NCI-H446 (cell line): ENCODE data around the gene NAA38.
"Not testable (repeated sequence)": the region's sequence is repeated elsewhere in the genome, so short reads cannot be mapped to it uniquely, and the experiment has no call there.

Source experiments
- DNase-seq, 2 experiments: peaks; one replicate each; lab custom pipeline; 2025; lab: John Stamatoyannopoulos, UW

Gene NAA38

DNA sequence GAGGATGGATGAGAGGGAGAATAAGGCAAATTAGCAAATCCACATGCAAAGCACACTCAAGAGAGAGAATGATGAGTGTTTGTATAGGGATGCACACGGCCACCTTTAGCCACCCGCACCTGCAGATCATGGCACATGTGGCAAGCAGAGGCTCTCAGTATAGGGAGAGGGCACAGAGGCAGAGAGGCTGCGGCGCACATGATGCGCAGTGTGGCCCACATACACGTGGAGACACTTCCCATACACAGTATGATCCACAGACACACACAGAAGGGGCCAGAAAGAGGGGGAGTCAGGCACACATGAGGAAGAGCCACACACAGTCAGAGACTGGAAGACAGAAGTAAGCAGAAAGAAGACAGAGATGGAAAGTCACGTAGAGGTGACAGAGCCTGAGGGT is 24.7 kb upstream of the NAA38 start:
- no peak for DNase-seq

DNA sequence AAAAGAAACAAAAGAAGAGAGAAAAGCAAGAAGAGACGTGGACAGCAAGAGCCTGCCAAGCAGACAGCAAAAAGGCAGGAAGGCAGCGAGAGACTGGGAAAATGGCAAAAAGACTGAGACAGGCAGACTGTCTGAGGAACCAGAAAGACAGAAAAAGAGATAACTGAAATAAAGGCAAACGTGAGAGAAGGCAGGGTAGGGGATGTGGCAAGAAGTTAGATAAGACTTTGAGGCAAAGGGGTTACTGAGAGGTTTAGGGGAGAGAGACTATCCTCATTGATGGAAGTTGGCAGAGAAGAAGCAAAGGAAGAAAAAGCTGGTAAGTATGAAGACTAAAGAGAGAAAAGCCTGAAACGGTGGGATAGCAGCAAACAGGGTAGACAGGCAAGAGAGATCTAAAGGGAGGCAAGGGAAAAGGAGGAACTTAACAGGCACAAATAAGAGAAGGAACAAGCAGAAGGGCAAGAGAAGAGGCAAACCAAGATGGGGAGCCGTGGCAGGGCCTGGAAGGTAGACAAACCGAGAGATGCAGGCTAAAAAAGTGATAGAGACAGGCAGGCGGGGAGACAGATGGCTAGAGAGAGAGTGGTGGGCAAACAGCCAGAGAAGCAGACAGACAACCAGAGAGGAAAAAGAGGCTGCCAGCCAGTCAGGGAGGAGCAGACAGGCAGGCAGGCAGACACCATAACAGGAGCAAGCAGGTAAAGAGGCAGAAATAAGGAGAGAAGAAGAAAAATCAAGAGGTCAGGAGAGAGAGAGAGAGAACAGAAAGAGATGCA is 24.1 kb upstream of the NAA38 start:
- peak; percentile 60 to 83 for DNase-seq

DNA sequence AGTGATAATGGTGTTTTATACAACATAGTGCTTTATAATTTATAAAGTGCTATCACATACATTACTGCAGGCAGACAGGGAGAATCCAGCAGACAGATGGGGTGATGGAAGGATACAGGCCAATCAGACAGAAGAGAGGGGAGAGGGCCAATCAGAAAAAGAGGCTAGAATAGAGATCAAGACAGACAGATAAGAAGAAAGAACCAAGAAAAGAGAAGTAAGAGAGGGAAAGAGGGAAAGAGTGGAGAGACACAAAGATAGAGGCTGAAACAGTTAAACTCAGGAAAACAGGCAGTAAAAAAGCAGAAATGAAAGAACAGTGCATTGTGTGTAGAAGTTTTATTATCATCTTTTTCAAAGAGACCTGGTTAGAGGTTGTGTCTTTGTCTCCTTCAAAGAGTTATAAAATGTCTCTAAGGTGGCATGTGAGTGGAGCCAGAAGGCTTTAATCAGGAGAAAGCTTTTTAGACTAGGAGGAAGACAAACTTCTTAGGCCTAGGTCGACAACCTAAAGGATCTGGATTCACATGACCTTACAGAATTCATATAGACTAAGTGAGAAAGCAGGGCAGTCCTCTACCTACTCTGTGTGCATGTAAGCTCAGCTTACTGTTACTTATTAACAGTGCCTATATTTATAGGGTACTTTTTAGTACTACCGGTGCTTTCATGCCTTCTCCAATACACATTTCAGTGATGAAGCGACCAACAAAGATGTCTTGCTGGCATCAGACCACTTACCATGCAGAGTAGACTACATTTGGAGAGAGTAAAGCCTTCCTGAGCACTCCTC is 22.9 kb upstream of the NAA38 start:
- DNase-seq: no peak

DNA sequence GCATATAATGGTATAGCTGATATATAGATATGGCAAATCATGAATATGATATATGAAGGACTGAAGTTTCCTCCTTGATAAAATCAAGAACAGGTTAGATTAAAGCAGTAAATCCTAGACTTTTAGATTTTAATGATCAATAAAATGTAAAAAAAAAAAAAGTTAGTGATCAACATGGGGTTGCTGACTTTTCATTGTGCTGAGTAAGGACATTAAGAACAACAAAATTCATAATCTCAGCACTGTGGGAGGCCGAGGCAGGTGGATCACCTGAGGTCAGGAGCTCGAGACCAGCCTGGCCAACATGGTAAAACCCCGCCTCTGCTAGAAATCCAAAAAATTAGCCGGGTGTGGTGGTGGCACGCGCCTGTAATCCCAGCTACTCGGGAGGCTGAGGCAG is 20.9 kb upstream of the NAA38 start:
- no peak for DNase-seq

DNA sequence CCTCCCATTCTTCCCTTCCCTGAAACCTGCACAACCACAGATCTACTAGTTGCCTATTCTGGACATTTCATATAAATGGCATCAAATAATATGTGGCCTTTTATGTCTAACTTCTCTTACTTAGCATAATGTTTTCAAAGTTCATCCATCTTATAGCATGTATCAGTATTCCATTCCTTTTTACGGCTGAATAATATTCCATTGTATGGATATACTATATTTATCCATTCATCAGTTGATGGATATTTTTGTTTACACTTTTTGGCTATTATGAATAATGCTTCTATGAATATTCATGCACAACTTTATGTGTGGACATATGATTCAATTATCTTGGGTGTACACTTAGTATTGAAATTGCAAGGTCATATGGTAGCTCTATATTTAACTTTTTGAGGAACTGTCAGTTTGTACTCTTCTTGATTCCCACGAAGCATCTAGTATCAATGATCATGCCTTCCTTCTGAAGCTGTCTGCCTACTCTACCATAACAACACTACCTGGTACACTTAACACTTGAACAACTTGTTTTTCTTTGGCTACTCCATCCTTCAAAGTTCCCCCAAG is 18.5 kb upstream of the NAA38 start:
- no peak for DNase-seq

DNA sequence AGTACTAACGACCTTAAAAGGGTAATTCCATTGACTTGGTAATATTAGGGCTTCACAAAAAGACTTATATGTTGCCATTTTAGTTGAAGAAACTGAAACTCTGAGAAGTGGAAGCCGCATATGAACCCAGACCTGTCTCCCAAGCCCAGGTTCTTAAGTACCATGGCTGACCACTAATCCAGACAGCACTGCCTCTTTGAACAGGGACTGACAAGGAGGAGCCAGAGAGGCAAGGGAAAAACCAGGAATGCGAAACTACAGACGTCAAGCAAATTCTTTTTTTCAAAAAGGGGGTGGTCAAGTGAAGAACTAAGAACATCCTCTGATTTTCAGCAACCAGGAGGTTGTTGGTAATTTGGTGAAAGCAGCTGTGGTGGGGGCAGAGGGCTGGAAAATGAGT is 15.7 kb upstream of the NAA38 start:
- no peak for DNase-seq

DNA sequence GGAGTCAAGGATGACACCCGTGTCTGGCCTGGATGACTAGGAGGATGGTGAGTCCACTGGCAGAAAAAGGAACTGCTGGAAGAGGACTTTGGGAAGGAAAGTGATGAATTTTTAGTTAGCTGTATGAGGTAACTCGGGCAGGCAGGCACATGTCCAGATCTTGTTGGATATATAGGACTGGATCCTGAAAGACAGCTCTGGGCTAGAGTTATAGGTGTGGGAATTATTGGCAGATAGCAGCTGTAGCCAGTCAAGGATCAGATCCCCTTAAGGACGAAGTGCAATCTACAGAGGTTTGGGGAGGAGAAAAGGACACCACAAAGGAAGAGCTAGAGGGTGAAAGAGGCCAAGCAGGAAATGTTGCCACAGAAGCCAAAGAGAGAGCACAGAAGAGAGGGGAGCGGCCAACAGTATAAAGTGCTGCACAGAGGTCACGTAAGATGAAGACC is 10.5 kb upstream of the NAA38 start:
- DNase-seq: no peak

DNA sequence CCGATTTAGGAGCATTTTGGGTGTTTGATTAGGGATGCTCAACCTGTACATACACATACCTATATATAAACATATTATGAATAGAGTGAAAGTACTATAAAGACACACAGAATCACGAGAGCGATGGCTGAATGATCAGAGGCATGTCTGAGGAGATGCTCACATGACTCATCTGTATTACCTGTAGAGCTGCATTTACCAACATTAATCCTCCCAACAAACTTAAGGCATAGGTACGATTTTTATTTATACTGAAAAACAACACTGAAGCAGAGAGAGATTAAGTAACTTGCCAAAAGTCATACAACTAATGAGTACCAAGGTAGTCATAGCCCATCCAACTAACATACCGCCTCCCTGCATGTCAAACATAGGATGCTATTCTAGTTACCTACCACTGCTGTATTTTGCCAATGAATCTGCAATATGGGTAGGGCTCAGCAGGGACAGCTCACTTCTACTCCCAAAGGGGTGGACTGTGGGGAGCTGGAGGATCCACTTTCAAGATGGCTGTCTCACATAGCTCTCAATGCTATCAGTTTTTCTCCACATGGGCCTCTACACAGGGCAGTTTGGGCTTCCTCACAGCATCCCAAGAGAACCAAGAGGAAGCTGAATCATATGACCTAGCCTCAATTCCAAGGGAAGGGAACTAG is 7.8 kb upstream of the NAA38 start:
- no peak for DNase-seq

DNA sequence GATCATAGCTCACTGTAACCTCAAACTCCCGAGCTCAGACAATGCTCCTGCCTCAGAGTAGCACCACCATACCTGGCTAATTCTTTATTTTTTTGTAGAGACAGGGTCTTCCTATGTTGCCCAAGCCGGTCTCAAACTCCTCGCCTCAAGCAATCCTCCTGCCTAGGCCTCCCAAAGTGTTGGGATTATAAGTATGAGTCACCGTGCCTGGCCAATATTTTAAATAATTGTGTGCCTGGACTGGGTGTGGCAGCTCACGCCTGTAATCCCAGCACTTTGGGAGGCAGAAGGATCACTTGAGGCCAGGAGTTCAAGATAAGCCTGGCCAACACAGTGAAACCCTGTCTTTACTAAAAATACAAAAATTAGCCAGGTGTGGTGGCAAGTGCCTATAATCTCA is 7.0 kb upstream of the NAA38 start:
- not testable (repeated sequence) for DNase-seq

DNA sequence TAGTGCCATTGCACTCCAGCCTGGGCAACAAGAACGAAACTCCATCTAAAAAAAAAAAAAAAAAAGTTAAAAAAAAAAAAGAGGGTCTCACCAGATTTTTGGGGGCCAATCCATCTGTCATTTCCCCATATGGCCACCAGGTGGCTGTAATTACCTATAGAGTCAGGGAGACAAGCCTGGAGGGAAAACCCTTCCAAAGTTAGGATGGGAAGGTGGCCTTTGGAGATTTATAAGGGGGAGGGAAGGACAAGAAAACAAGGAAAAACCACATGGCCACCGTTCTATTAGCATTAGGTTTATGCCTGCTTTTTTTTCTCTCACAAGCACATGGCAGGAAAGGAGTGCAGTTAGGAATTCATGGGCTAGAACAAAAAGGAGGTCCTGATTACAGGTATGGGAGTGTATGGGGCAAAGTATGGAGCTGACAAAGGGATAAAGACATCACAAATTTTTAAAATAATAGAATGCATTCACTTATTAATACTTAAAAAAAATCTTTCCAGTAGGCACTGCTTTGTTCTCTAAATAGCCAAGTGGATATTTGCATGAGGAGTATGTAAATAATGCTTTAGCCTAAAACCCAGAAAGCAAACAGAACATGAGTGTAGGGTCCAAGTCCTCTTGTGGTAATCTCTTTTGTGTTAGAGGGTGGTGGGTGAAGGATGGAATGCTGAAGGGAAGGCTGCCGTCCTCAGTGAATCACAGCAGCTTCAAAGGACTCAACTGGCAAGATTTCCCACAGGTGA is 5.5 kb upstream of the NAA38 start:
- peak in 1 of 2 experiments; percentile 65 for DNase-seq

DNA sequence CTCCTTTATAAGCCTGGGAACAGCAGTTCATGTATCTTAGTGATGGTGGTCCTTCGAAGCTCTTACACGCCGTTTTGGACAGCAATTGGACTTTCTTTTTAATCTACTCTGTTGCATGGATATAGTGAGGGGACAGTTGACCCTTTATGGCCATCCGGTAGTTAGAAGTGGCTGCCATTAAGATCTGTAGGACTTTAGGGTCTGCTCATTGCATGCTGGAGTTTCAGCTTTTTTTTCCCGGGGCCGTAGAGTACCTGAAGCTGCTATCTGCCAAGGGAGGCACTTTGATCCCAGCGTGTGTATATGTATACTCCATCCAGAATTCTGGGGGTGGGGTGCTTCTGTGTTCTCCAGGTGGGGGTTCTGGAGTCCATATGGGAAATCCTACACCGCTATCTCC is 1.7 kb upstream of the NAA38 start:
- no peak for DNase-seq

DNA sequence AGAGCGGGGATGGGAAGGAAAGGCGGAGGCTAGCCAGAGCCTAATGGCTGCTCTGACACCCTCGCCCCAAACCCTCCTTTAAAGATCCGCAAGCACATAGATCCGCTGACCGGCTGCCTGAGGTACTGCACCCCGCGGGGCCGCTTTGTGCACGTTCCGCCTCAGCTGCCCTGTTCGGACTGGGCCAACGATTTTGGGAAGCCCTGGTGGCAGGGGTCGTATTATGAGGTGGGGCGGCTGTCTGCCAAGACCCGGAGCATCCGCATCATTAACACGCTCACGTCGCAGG is 1.1 kb upstream of the NAA38 start:
- peak in 1 of 2 experiments; percentile 19 for DNase-seq

DNA sequence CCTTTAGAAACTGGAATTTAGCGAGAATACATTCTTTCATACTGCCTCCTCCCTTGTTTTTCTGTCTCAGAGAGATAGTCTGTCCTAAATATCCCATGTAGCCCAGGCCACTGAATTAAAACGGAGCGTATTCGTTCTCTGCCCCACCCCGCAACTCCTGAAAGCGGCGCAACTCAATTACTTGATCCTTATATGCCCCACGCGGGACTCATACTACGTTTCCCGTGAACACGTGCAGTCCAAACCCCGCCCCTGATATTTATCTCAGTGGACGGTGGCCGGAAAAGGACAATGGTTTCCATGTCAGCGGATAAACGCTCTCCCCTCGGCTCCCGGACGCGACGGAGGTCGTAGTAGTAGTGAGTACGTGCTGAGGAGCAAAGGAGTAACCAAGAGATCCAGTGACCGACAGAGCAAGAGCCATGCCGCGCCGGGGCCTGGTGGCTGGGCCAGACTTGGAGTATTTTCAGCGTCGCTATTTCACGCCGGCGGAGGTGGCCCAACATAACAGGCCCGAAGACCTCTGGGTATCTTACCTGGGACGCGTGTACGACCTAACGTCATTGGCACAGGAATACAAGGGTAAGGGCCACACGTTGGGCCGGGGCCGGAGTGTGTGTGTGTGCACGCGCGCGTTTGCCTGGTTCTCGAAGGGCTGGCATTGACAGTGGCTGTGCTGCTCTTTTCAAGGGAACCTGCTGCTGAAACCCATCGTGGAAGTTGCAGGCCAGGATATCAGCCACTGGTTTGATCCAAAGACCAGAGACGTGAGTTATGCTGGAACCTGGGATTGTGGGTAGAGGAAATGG is 558 bp upstream of the NAA38 start, which contains the start of gene CYB5D1:
Gene CYB5D1 (plus strand): TSS at position 291 of the 809 bp plus-strand sequence. CDS start 132 bp downstream, at position 423.
- peak; percentile 92 to 95 for DNase-seq

DNA sequence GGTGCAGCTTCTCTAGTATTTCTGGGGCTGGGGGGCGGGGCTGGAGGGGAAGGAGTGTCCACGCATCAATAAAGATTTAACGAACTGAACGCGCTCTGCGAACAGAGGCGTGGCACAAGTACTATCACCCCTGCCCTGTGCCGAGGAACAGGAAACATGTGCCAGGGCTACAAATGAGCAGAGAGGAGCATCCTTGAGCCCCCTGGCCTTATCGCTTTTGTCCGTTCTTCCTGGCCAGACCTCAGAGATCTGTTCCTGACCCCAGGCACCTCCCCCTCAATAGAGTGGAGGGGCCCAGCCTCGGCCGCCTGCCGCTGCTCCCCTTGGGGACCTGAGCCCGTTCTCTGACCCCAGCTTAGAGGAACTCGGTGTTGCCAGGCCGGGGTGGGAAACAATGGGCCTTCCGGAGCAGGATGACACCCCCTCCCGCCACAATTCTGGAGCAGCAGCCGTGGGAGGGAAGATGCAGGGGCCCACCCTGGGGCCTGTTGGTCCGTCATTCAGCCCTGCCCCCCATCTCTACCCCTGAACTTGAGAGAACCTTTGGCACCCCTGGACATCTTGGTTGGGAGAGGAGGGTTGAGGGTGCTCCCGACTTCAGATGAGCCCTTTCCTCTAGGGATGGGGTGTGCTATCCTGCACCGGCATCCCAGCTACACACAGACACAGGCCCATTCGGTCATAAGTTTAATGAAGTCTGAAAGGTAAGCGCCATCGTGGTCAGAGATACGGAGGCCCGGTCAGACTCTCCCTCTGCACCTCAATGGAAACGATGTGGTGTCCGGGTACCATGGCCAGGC is 1.1 kb downstream of the NAA38 start:
- no peak for DNase-seq

DNA sequence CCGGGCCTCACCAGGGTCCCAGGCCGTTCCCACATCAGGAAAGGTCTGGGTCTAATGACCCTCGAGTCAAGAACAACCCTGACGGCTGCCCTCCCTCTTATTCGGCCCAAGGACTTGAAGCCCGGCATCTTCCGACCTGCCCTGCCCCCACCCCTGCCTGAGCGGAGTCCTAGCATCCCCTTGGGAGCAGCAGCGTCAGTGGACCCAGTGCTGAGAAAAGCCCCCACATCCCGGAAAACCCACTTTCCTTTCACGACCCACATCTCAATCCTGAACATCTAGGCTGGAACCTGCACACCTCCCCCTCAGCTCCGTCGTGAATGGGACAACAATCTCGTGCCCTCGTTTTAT is 1.7 kb downstream of the NAA38 start:
- no peak for DNase-seq

DNA sequence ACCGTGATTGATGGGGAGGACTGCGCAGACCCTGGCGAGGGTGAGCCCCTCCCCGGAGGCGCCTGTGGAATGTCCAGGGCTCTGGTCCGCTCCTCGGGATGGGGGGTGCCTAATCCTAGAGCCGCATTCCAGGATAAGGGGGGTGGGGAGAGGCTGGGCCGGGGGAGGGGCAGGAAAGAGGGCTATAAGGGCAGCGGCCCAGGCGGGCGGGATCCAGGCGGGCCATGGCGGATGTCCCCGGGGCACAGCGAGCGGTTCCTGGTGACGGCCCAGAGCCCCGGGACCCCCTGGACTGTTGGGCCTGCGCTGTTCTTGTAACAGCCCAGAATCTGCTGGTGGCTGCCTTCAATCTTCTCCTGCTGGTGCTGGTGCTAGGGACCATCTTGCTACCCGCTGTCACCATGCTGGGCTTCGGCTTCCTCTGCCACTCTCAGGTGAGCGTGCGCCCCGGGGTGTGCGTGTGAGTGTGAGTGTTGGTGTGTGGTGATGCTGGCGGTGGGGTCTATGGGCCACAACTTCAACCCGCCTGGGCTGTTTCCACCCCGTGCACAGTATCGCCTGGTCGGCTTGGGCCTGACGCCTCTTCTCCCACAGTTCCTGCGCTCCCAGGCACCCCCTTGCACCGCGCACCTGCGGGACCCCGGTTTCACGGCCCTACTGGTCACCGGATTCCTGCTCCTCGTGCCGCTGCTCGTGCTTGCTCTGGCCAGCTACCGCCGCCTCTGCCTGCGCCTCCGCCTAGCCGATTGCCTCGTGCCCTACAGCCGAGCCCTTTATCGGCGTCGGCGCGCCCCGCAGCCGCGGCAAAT is 2.3 kb downstream of the NAA38 start, which contains the start of gene TMEM88:
Gene TMEM88 (plus strand): TSS at position 216 of the 809 bp plus-strand sequence. CDS start 9 bp downstream, at position 225.
- DNase-seq: no peak

DNA sequence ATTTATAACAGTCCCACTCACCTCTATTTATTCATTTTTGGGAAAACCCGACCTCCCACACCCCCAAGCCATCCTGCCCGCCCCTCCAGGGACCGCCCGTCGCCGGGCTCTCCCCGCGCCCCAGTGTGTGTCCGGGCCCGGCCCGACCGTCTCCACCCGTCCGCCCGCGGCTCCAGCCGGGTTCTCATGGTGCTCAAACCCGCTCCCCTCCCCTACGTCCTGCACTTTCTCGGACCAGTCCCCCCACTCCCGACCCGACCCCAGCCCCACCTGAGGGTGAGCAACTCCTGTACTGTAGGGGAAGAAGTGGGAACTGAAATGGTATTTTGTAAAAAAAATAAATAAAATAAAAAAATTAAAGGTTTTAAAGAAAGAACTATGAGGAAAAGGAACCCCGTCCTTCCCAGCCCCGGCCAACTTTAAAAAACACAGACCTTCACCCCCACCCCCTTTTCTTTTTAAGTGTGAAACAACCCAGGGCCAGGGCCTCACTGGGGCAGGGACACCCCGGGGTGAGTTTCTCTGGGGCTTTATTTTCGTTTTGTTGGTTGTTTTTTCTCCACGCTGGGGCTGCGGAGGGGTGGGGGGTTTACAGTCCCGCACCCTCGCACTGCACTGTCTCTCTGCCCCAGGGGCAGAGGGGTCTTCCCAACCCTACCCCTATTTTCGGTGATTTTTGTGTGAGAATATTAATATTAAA is 3.1 kb downstream of the NAA38 start:
- DNase-seq: no peak

DNA sequence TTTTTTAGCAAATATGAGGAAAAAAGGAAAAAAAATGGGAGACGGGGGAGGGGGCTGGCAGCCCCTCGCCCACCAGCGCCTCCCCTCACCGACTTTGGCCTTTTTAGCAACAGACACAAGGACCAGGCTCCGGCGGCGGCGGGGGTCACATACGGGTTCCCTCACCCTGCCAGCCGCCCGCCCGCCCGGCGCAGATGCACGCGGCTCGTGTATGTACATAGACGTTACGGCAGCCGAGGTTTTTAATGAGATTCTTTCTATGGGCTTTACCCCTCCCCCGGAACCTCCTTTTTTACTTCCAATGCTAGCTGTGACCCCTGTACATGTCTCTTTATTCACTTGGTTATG is 3.7 kb downstream of the NAA38 start:
- DNase-seq: no peak
